A673 (cell line): ENCODE measurements around the gene SVOP.

Source experiments
- EZH2 ChIP-seq: fragments of 200-600 bp; sonication (generic); IDR thresholded peaks from 2 replicates; pipeline ENCODE4 v1.6.1; 2017; ENCODE audit warnings: borderline replicate concordance, low read depth, mild to moderate bottlenecking, mixed read lengths, antibody characterized with exemption, low read length; ENCODE audit not compliant: poor library complexity, severe bottlenecking
- TF ChIP-seq, protein P1 (sequence below): fragments of 300-800, 200-600 bp; sonication (generic); conservative IDR thresholded peaks from 2 replicates; pipeline ENCODE4 v1.5.1; 2017; ENCODE audit warnings: low read depth, mild to moderate bottlenecking, antibody characterized with exemption, low read length, moderate library complexity, mixed read lengths

DNA sequence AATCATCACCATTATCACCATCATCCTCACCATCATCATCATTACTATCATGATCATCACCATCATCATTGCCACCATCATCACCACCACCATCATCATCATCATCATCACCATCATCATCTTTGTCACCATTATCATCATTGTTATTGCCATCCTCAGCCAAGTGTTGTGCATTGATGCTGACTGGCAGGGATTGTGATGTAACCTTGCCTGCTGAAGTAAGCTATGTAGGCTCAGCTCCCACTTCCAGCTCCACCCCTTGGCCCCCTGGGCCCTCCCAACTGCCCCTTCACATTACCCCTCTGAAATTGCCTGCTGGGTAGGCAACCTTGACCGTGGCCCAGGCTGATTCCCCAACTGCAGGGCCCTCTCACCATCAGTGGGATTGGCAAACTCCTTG is 37.6 kb downstream of the SVOP start:
- TF ChIP-seq, protein P1, sequence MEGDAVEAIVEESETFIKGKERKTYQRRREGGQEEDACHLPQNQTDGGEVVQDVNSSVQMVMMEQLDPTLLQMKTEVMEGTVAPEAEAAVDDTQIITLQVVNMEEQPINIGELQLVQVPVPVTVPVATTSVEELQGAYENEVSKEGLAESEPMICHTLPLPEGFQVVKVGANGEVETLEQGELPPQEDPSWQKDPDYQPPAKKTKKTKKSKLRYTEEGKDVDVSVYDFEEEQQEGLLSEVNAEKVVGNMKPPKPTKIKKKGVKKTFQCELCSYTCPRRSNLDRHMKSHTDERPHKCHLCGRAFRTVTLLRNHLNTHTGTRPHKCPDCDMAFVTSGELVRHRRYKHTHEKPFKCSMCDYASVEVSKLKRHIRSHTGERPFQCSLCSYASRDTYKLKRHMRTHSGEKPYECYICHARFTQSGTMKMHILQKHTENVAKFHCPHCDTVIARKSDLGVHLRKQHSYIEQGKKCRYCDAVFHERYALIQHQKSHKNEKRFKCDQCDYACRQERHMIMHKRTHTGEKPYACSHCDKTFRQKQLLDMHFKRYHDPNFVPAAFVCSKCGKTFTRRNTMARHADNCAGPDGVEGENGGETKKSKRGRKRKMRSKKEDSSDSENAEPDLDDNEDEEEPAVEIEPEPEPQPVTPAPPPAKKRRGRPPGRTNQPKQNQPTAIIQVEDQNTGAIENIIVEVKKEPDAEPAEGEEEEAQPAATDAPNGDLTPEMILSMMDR, result no peak
- TF ChIP-seq EZH2, result no peak
